Panc1 (cell line): ENCODE results near the gene RBP2. TPM values are rescaled to one million over a fixed set of nuclear protein-coding genes. Genes with fewer than 3 reads are reported as not detected.

Source experiments
- ATAC-seq: fragments of 200-7000 bp; cut with Tn5 transposase; 2 replicates; pipeline ENCODE4 v1.9.1; 2020; ENCODE audit warnings: mild to moderate bottlenecking, moderate library complexity
- BruUV-seq: library from RNA; stranded (reverse); fragments of 400-500 nt; replicated peaks from 2 replicates; lab custom pipeline; 2021; lab: Mats Ljungman, UMichigan
- CTCF ChIA-PET: fragments of 300-600 bp; sonication (Branson Sonifier 250); formaldehyde crosslinking; loops from one replicate; lab custom pipeline; 2022; ENCODE audit warnings: antibody characterized with exemption; lab: Charles Lee
- POLR2A ChIA-PET: fragments of 300-600 bp; sonication (Branson Sonifier 250); formaldehyde crosslinking; loops from one replicate; lab custom pipeline; 2022; ENCODE audit warnings: antibody characterized with exemption; lab: Charles Lee
- DNase-seq: peaks from one replicate; pipeline ENCODE4 v3.0.0-alpha.2; 2010; ENCODE audit warnings: low read depth, low spot score
- H3K27ac ChIP-seq: 2 replicates; pipeline ENCODE4 v1.5.1; 2011; ENCODE audit warnings: mild to moderate bottlenecking, low read length, inconsistent platforms
- H3K27me3 ChIP-seq: fragments of 200-500 bp; sonication (Bioruptor generic); 2 replicates; pipeline ENCODE4 v1.6.0; 2014; ENCODE audit warnings: low read length, inconsistent platforms; ENCODE audit not compliant: control insufficient read depth, insufficient read depth
- H3K36me3 ChIP-seq: fragments of 200-500 bp; sonication (Bioruptor generic); 2 replicates; pipeline ENCODE4 v1.5.1; 2014; ENCODE audit warnings: inconsistent platforms, mild to moderate bottlenecking, low read length, moderate library complexity; ENCODE audit not compliant: control insufficient read depth, insufficient read depth
- H3K4me1 ChIP-seq: 2 replicates; pipeline ENCODE4 v1.5.1; 2011; ENCODE audit warnings: inconsistent platforms, mild to moderate bottlenecking, low read length, moderate library complexity; ENCODE audit not compliant: control insufficient read depth, insufficient read depth
- H3K4me3 ChIP-seq, 2 experiments: 2 replicates each; pipeline ENCODE4 v1.5.1; 2011 to 2012; ENCODE audit warnings: low read depth in 2 of 2, low read length in 2 of 2, mild to moderate bottlenecking in 2 of 2, inconsistent platforms in 1 of 2, moderate library complexity in 1 of 2
- H3K9me3 ChIP-seq: fragments of 200-500 bp; sonication (Bioruptor generic); 2 replicates; pipeline ENCODE4 v1.5.1; 2014; ENCODE audit warnings: low read depth, mild to moderate bottlenecking, inconsistent platforms, low read length, moderate library complexity; ENCODE audit not compliant: control insufficient read depth, insufficient read depth
- CTCF ChIP-seq: fragments of 450-650 bp; IDR thresholded peaks from 2 replicates; pipeline ENCODE4 v1.5.1; 2017; ENCODE audit warnings: mild to moderate bottlenecking
- POLR2AphosphoS5 ChIP-seq: IDR thresholded peaks from 2 replicates; pipeline ENCODE4 v1.6.1; 2012; ENCODE audit warnings: mild to moderate bottlenecking, low read depth, low read length, moderate library complexity
- REST ChIP-seq, 2 experiments: IDR thresholded peaks; 2 replicates each; pipeline ENCODE4 v1.6.1; 2011 to 2012; ENCODE audit warnings: low read depth in 2 of 2, control low read depth in 1 of 2, low read length in 1 of 2, mild to moderate bottlenecking in 1 of 2, moderate library complexity in 1 of 2; ENCODE audit not compliant: insufficient read depth in 1 of 2
- SIN3A ChIP-seq: IDR thresholded peaks from 2 replicates; pipeline ENCODE4 v1.6.1; 2012; ENCODE audit warnings: low read depth, mild to moderate bottlenecking, low read length, moderate library complexity, borderline replicate concordance; ENCODE audit not compliant: insufficient read depth
- TCF7L2 ChIP-seq: IDR thresholded peaks from 2 replicates; pipeline ENCODE4 v1.6.1; 2011; ENCODE audit warnings: mild to moderate bottlenecking, low read depth, low read length, inconsistent platforms
- in situ Hi-C: cut with HindIII; loops from 2 replicates; pipeline ENCODE4 v1.10.0; 2016; ENCODE audit warnings: low sequenced_read_pairs, low pct_unique_long_range_greater_than_20kb
- intact Hi-C: fragments of 100-400 bp; cut with micrococcal nuclease; formaldehyde crosslinking; loops from one replicate; pipeline ENCODE4 v1.10.0; 2022; ENCODE audit not compliant: unreplicated experiment
- total RNA-seq: library from RNA; stranded (reverse); gene quantifications from one replicate; pipeline ENCODE4 v1.2.1, GENCODE V29; 2021; ENCODE audit not compliant: unreplicated experiment

The RBP2 gene
- total RNA-seq, 1 experiment from 2014 or later: not detected

GRCh38 chr3:139430493-139430892, 45.8 kb downstream of the RBP2 start:
- no peak overlapping the region for H3K27ac ChIP-seq
- CTCF ChIA-PET: no interaction called here
- no TSS peak for BruUV-seq
- H3K4me1 ChIP-seq: no peaks in the 10 kb centered on the region
- TF ChIP-seq SIN3A: no peak
- no peak for TF ChIP-seq REST (IDR thresholded peaks at IDR 0.05; ENCODE audit: insufficient read depth in 1 of 2, low read depth in 2 of 2, low read length in 1 of 2)
- no peak for TF ChIP-seq TCF7L2
- no peak for TF ChIP-seq POLR2AphosphoS5
- TF ChIP-seq CTCF: no peak
- H3K27me3 ChIP-seq: no peaks in the 10 kb centered on the region
- DNase-seq (no peak), ATAC-seq (no peak)
- POLR2A ChIA-PET: no interaction called here
- intact Hi-C loops: loop anchor here (10.0 kb wide), 1 partner anchor 1434 kb away; no protein-coding TSS in a partner anchor
- in situ Hi-C loops: no loop called here
- H3K9me3 ChIP-seq: no peaks in the 10 kb centered on the region
- no peaks in the 10 kb centered on the region for H3K36me3 ChIP-seq
- H3K4me3 ChIP-seq: no peak overlapping the region

GRCh38 chr3:139427283-139428060, 48.8 kb downstream of the RBP2 start:
- CTCF ChIA-PET: interaction anchor here (0.6 to 1.0 kb wide), 3 partner anchors 135 to 790 kb away, joined by 12 to 13 read pairs (median 13); no protein-coding TSS in a partner anchor
- in situ Hi-C loops: no loop called here
- DNase-seq (peak; percentile 54), ATAC-seq (peak; percentile 94)
- Histone ChIP-seq H3K36me3 (no peaks in the 10 kb centered on the region), H3K4me3 (no peak overlapping the region), H3K9me3 (no peaks in the 10 kb centered on the region), H3K27me3 (no peaks in the 10 kb centered on the region), H3K27ac (no peak overlapping the region), H3K4me1 (no peaks in the 10 kb centered on the region)
- TF ChIP-seq CTCF (peak; percentile 87), TCF7L2 (no peak), REST (IDR thresholded peaks at IDR 0.05; ENCODE audit: insufficient read depth in 1 of 2, low read depth in 2 of 2, low read length in 1 of 2) (no peak)
- no TSS peak for BruUV-seq
- intact Hi-C loops: loop anchor here (1.0 to 10.0 kb wide), 2 partner anchors 135 to 507 kb away; partner anchors contain the start of gene CLSTN2
- POLR2A ChIA-PET: no interaction called here
